ENCODE results near the gene YPEL4.

The YPEL4 gene

GRCh38 chr11:57630171-57630570, 19.5 kb downstream of the YPEL4 start:
- DNase-seq = no peak

GRCh38 chr11:57626895-57627294, 22.8 kb downstream of the YPEL4 start:
- no peak for DNase-seq

GRCh38 chr11:57624864-57625263, 24.8 kb downstream of the YPEL4 start:
- no peak for DNase-seq

- no peak for DNase-seq
Observed at GRCh38 chr11:57622263-57622662, 27.4 kb downstream of the YPEL4 start.

GRCh38 chr11:57620467-57620866, 29.2 kb downstream of the YPEL4 start:
- DNase-seq = no peak

- DNase-seq = no peak
Observed at GRCh38 chr11:57619331-57619730, 30.4 kb downstream of the YPEL4 start.

- DNase-seq = no peak
Observed at GRCh38 chr11:57618438-57618837, 31.3 kb downstream of the YPEL4 start.

- DNase-seq = no peak
Observed at GRCh38 chr11:57616595-57616994, 33.1 kb downstream of the YPEL4 start.

GRCh38 chr11:57615308-57615707, 34.4 kb downstream of the YPEL4 start:
- DNase-seq = no peak

- DNase-seq = no peak
Observed at GRCh38 chr11:57614234-57614772, 35.4 kb downstream of the YPEL4 start.

GRCh38 chr11:57610170-57610569, 39.5 kb downstream of the YPEL4 start:
- no peak for DNase-seq

GRCh38 chr11:57605028-57605420, 44.7 kb downstream of the YPEL4 start:
- DNase-seq = no peak

GRCh38 chr11:57604296-57605027, 45.2 kb downstream of the YPEL4 start:
- DNase-seq = no peak

GRCh38 chr11:57601297-57601696, 48.4 kb downstream of the YPEL4 start:
- no peak for DNase-seq

GRCh38 chr11:57599381-57599780, 50.3 kb downstream of the YPEL4 start:
- DNase-seq = no peak

- DNase-seq = no peak
Observed at GRCh38 chr11:57598831-57599155, 50.9 kb downstream of the YPEL4 start.

- no peak for DNase-seq
Observed at GRCh38 chr11:57597916-57598830, 51.5 kb downstream of the YPEL4 start.

GRCh38 chr11:57597461-57597915, 52.2 kb downstream of the YPEL4 start, which contains the start of gene SERPING1:
Gene SERPING1 (plus strand): TSS chr11:57597685. CDS start chr11:57598271, 586 bp downstream.
- no peak for DNase-seq

GRCh38 chr11:57596266-57596885, 53.3 kb downstream of the YPEL4 start:
- no peak for DNase-seq
